PFSK-1 (cell line): ENCODE results near the gene LHX1.

Experiments
- FOXP2 ChIP-seq: optimal IDR thresholded peaks from 2 replicates; pipeline ENCODE3; 2011; ENCODE audit warnings: borderline replicate concordance, control low read depth, inconsistent platforms; ENCODE audit not compliant: insufficient read depth; ENCODE audit errors: extremely low read length, extremely low read depth
- POLR2AphosphoS5 ChIP-seq: IDR thresholded peaks from 2 replicates; pipeline ENCODE4 v1.6.1; 2012; ENCODE audit warnings: low read depth, mild to moderate bottlenecking, control low read depth, low read length, moderate library complexity
- REST ChIP-seq, 2 experiments: IDR thresholded peaks; 2 replicates each; pipeline versions ENCODE4 v1.6.1 to v1.8.0; 2011 to 2012; ENCODE audit warnings: low read depth in 2 of 2, low read length in 2 of 2, control low read depth in 1 of 2, inconsistent platforms in 1 of 2, mild to moderate bottlenecking in 1 of 2, moderate library complexity in 1 of 2; ENCODE audit not compliant: insufficient read depth in 1 of 2
- SIN3A ChIP-seq: IDR thresholded peaks from 2 replicates; pipeline ENCODE4 v1.6.1; 2012; ENCODE audit warnings: mild to moderate bottlenecking, low read length, moderate library complexity, borderline replicate concordance; ENCODE audit not compliant: insufficient read depth
- TAF1 ChIP-seq: IDR thresholded peaks from 2 replicates; pipeline ENCODE4 v1.6.1; 2012; ENCODE audit warnings: low read length, control low read depth, borderline replicate concordance; ENCODE audit not compliant: insufficient read depth

LHX1 gene

GRCh38 chr17:36993227-36993626 lies 56.0 kb downstream of the LHX1 start:
- TF ChIP-seq SIN3A (no peak), TAF1 (no peak), FOXP2 (no peak), POLR2AphosphoS5 (no peak), REST (IDR thresholded peaks at IDR 0.05; ENCODE audit: insufficient read depth in 1 of 2, low read depth in 2 of 2, low read length in 2 of 2) (no peak)
